ENCODE data around the gene RASA3. TPM values are rescaled to one million over a fixed set of nuclear protein-coding genes. Genes with fewer than 3 reads are reported as not detected.

Gene RASA3
- total and polyA plus RNA-seq, 10 of the 15 experiments (the other 5 are each of a cell fraction or from before 2014, with no cell fraction given) = 0.79 to 33.9 (median 17.6) TPM

DNA sequence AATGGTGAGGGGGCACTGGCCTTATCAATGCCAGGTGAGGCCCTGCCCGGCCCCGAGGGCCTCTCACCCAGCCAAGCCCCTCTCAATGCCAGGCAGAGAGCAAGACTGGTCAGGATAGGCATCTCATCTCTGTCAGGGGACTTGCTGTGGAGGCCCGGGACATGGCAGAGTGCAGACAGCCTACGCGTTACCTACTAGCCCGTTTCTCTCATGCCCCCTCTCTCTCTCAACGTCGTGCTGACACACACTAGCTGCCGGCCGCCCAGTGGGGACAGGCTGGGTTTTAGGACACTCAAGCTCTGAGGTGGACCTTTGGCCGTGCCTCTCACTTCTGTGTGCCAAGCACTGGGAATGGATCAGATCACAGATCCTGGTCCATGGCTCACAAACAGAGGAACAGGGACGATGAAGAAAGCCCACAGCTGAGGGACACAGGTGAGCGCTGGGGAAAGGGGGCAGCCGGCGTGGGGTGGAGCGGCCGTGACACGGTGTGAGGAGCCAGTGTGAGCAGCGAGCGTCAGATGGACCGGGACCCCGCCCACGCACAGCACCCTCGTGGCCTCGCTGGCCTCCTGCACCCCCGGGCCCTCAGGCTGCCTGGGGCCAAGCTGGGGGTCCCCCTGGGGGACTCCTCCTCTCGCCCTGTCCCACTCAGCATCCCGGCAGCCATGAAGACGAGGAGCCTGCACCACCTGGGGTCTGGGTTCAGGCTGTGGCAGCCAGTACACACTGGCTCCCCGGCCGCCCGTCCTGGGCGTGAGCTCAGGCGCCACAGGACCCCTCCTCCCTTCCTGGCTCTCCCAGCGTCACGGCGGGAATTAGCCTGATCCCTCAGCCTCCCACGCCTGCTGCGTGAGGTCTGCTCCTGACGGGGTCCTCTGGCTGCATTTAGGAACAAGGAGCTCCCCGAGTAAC is 81.6 kb downstream of the RASA3 start:
- ChIA-PET RAD21 (ENCODE audit: unreplicated experiment) (no interaction called here), POLR2A (no interaction called here), SMC1A (ENCODE audit: uncharacterized antibody, unreplicated experiment) (no interaction called here), CTCF (no interaction called here)
- intact Hi-C loops (cut with micrococcal nuclease; ENCODE audit: unreplicated experiment) (no loop called here), in situ Hi-C loops (cut with MboI) (no loop called here)
- Histone ChIP-seq H3K27ac (ENCODE audit: control insufficient read depth, insufficient read depth) (no peak overlapping the region), H4K20me1 (ENCODE audit: control insufficient read depth, insufficient read depth) (no peaks in the 10 kb centered on the region), H3K4me1 (ENCODE audit: control insufficient read depth, insufficient read depth, low read length) (peaks cover 30% of the 10 kb centered on the region), H3K4me2 (ENCODE audit: control insufficient read depth, insufficient read depth) (no peak overlapping the region), H3K36me3 (ENCODE audit: control insufficient read depth in 2 of 2, insufficient read depth in 2 of 2, low read length in 1 of 2) (peaks cover 8 to 10% of the 10 kb centered on the region in 2 experiments), H3K9ac (ENCODE audit: control insufficient read depth, insufficient read depth, low read length) (no peak overlapping the region), H3K9me3 (replicated peaks; ENCODE audit: control insufficient read depth, insufficient read depth, low read length) (no peaks in the 10 kb centered on the region), H3K27me3 (replicated peaks in 1 of 2; ENCODE audit: control insufficient read depth in 2 of 2, insufficient read depth in 2 of 2, low read length in 1 of 2) (no peaks in the 10 kb centered on the region), H2AFZ (ENCODE audit: control insufficient read depth, low read depth, low read length) (no peak overlapping the region), H3K79me2 (ENCODE audit: control insufficient read depth, insufficient read depth, low read length) (no peaks in the 10 kb centered on the region), H3K4me3 (no peak overlapping the region)
- no peak for FAIRE-seq
- no peak for TF ChIP-seq SRF (IDR thresholded peaks at IDR 0.05; ENCODE audit: low read depth in 2 of 2, low read length in 2 of 2)
- no peak for TF ChIP-seq NFIC (IDR thresholded peaks at IDR 0.05; ENCODE audit: low read depth, low read length)
- no peak for TF ChIP-seq ZNF622 (IDR thresholded peaks at IDR 0.05)
- TF ChIP-seq WRNIP1 (IDR thresholded peaks at IDR 0.05; ENCODE audit: borderline replicate concordance, low read depth, low read length) = no peak
- TF ChIP-seq BRCA1 (IDR thresholded peaks at IDR 0.05; ENCODE audit: low read depth, low read length) = no peak
- no peak for TF ChIP-seq NFYB (IDR thresholded peaks at IDR 0.05; ENCODE audit: insufficient read depth, low read depth, low read length)
- TF ChIP-seq, protein P1, sequence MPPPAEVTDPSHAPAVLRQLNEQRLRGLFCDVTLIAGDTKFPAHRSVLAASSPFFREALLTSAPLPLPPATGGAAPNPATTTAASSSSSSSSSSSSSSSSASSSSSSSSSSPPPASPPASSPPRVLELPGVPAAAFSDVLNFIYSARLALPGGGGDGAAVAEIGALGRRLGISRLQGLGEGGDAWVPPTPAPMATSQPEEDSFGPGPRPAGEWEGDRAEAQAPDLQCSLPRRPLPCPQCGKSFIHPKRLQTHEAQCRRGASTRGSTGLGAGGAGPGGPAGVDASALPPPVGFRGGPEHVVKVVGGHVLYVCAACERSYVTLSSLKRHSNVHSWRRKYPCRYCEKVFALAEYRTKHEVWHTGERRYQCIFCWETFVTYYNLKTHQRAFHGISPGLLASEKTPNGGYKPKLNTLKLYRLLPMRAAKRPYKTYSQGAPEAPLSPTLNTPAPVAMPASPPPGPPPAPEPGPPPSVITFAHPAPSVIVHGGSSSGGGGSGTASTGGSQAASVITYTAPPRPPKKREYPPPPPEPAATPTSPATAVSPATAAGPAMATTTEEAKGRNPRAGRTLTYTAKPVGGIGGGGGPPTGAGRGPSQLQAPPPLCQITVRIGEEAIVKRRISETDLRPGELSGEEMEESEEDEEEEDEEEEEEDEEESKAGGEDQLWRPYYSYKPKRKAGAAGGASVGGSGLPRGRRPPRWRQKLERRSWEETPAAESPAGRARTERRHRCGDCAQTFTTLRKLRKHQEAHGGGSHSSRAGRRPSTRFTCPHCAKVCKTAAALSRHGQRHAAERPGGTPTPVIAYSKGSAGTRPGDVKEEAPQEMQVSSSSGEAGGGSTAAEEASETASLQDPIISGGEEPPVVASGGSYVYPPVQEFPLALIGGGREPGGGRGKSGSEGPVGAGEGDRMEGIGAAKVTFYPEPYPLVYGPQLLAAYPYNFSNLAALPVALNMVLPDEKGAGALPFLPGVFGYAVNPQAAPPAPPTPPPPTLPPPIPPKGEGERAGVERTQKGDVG (CRISPR knock-in tag; IDR thresholded peaks at IDR 0.05) = no peak
- no peak for TF ChIP-seq BMI1 (IDR thresholded peaks at IDR 0.05; ENCODE audit: borderline replicate concordance)
- no peak for ATAC-seq
- DNase-seq (ENCODE audit: low read depth, low spot score) = no peak
- no TSS peak for BruUV-seq (replicated peaks)
- 91% methylated on average over 32 of the region's 41 CpGs for WGBS (ENCODE audit: insufficient coverage, insufficient replicate concordance, low lambda C conversion rate, missing lambda C conversion rate)

Data from GM12878 (cell line).